GM23248 (cell line): ENCODE results near the gene SP9.

ENCODE experiments used
- EZH2 ChIP-seq: fragments of 200-600 bp; sonication (generic); IDR thresholded peaks from 2 replicates; pipeline ENCODE4 v1.6.1; 2018; ENCODE audit warnings: antibody characterized with exemption, mild to moderate bottlenecking; ENCODE audit not compliant: insufficient read depth, poor library complexity, severe bottlenecking
- EZH2phosphoT487 ChIP-seq: fragments of 200-600 bp; sonication (generic); IDR thresholded peaks from 2 replicates; pipeline ENCODE4 v1.6.1; 2018; ENCODE audit warnings: antibody characterized with exemption, moderate library complexity, mild to moderate bottlenecking, low read depth; ENCODE audit not compliant: insufficient read depth

GRCh38 chr2:174341995-174342685, 7.4 kb downstream of the SP9 start:
- no peak for TF ChIP-seq EZH2
- TF ChIP-seq EZH2phosphoT487: no peak
